SK-N-SH treated with all-trans-retinoic acid at 6 μM for 48 hours (cell line): ENCODE data around the gene CHST11.

Experiments used
- ARNTL ChIP-seq: fragments of 450-650 bp; formaldehyde crosslinking; IDR thresholded peaks from 2 replicates; pipeline ENCODE4 v1.5.0; 2020; ENCODE audit warnings: low read depth, mild to moderate bottlenecking, moderate library complexity, borderline replicate concordance
- CREB5 ChIP-seq: fragments of 250-450 bp; sonication (Bioruptor Pico); IDR thresholded peaks from 2 replicates; pipeline ENCODE4 v1.5.1; 2020; ENCODE audit warnings: low read depth, mild to moderate bottlenecking, moderate library complexity
- ESRRG ChIP-seq: fragments of 250-450 bp; sonication (Bioruptor Pico); IDR thresholded peaks from 2 replicates; pipeline ENCODE4 v1.6.1; 2021; ENCODE audit warnings: mild to moderate bottlenecking
- PATZ1 ChIP-seq: fragments of 250-450 bp; sonication (Bioruptor Pico); IDR thresholded peaks from 2 replicates; pipeline ENCODE4 v1.8.0; 2020; ENCODE audit warnings: mild to moderate bottlenecking, moderate library complexity, borderline replicate concordance
- POU6F1 ChIP-seq: fragments of 250-450 bp; sonication (Bioruptor Pico); IDR thresholded peaks from 2 replicates; pipeline ENCODE4 v1.8.0; 2021; ENCODE audit warnings: low read depth, mild to moderate bottlenecking, moderate library complexity, borderline replicate concordance
- RARB ChIP-seq: fragments of 250-450 bp; sonication (Bioruptor Pico); IDR thresholded peaks from 2 replicates; pipeline ENCODE4 v1.8.0; 2021; ENCODE audit warnings: mild to moderate bottlenecking, moderate library complexity
- SNAI2 ChIP-seq: fragments of 250-450 bp; sonication (Bioruptor Pico); IDR thresholded peaks from 2 replicates; pipeline ENCODE4 v1.5.0; 2020; ENCODE audit warnings: mild to moderate bottlenecking, moderate library complexity
- ZC3H10 ChIP-seq: fragments of 250-450 bp; sonication (Bioruptor Pico); IDR thresholded peaks from 2 replicates; pipeline ENCODE4 v1.5.1; 2021; ENCODE audit warnings: mild to moderate bottlenecking, moderate library complexity
- ZFP3 ChIP-seq: fragments of 250-450 bp; sonication (Bioruptor Pico); IDR thresholded peaks from 2 replicates; pipeline ENCODE4 v1.5.0; 2020; ENCODE audit warnings: mild to moderate bottlenecking, moderate library complexity
- ZFP30 ChIP-seq: fragments of 450-650 bp; formaldehyde crosslinking; IDR thresholded peaks from 2 replicates; pipeline ENCODE4 v1.5.0; 2022; ENCODE audit warnings: mild to moderate bottlenecking, moderate library complexity
- ZNF565 ChIP-seq: fragments of 450-650 bp; formaldehyde crosslinking; conservative IDR thresholded peaks from 2 replicates; pipeline ENCODE4 v1.5.0; 2020; ENCODE audit warnings: low read depth, mild to moderate bottlenecking, moderate library complexity
- ZNF70 ChIP-seq: fragments of 450-650 bp; formaldehyde crosslinking; IDR thresholded peaks from 2 replicates; pipeline ENCODE4 v1.5.0; 2020; ENCODE audit warnings: mild to moderate bottlenecking, moderate library complexity

- TF ChIP-seq ZC3H10 (no peak), PATZ1 (no peak), ARNTL (CRISPR knock-in tag) (no peak), CREB5 (no peak), ZFP3 (CRISPR knock-in tag) (no peak), ESRRG (no peak), ZFP30 (CRISPR knock-in tag) (no peak), RARB (CRISPR knock-in tag) (no peak), SNAI2 (CRISPR knock-in tag) (no peak), ZNF70 (CRISPR knock-in tag) (no peak), ZNF565 (CRISPR knock-in tag) (no peak), POU6F1 (no peak)
These were observed 90.5 kb downstream of the CHST11 start for GRCh38 chr12:104547235-104547634.
